Left lung (tissue), 10 donors: Measurements from ENCODE around the gene NECTIN1. TPM values are rescaled to one million over a fixed set of nuclear protein-coding genes. Genes with fewer than 3 reads are reported as not detected.

Source experiments
- ATAC-seq: fragments of 200-7000 bp; cut with Tn5 transposase; one replicate; pipeline ENCODE4 v1.9.1; 2020; ENCODE audit warnings: moderate library complexity
- DNase-seq, 4 donors: peaks; one replicate each; pipeline ENCODE4 v3.0.0-alpha.2; 2013 to 2020
- H3K27ac ChIP-seq, 2 donors: fragments of 200-600 bp; sonication (generic) in 1 of 2; one replicate each; pipeline versions ENCODE4 v1.5.0 to v1.8.0; 2020 to 2021
- H3K27me3 ChIP-seq, 2 donors: fragments of 200-600 bp; sonication (generic) in 1 of 2; one replicate each; pipeline versions ENCODE4 v1.5.0 to v1.8.0; 2020 to 2021
- H3K36me3 ChIP-seq, 2 donors: fragments of 200-600 bp; sonication (generic) in 1 of 2; one replicate each; pipeline versions ENCODE4 v1.5.0 to v1.8.0; 2020 to 2021
- H3K4me1 ChIP-seq, 2 donors: fragments of 200-600 bp; one replicate each; pipeline ENCODE4 v1.8.0; 2021
- H3K4me3 ChIP-seq, 2 donors: fragments of 200-600 bp; sonication (generic) in 1 of 2; one replicate each; pipeline versions ENCODE4 v1.5.0 to v1.8.0; 2020 to 2021; ENCODE audit warnings: mild to moderate bottlenecking in 1 of 2
- H3K9me3 ChIP-seq, 2 donors: fragments of 200-600 bp; sonication (generic) in 1 of 2; one replicate each; pipeline versions ENCODE4 v1.5.0 to v1.8.0; 2020 to 2021
- intact Hi-C, 2 donors: fragments of 100-400 bp; cut with DNase I; formaldehyde crosslinking; loops; one replicate each; pipeline versions ENCODE4 v1.11.2 to v1.14.2; 2022
- polyA plus RNA-seq, 6 donors: library from polyadenylated mRNA; unstranded; fragments of 120-200 nt; gene quantifications; one replicate each; pipeline ENCODE4 v1.2.1, GENCODE V29; 2013; ENCODE audit not compliant: insufficient read length in 6 of 6
- total RNA-seq, 2 donors: library from RNA; stranded (reverse); fragmentation: NEBNext Ultra II Directional; extraction: Animal tissue kit (Norgen Biotek cat#: 25700); gene quantifications; one replicate each; pipeline ENCODE4 v1.2.1, GENCODE V29; 2021
- TF ChIP-seq, protein P1 (sequence below), 2 donors: fragments of 200-600 bp; sonication (generic) in 1 of 2; IDR thresholded peaks; one replicate each; pipeline versions ENCODE4 v1.5.0 to v1.8.0; 2021; ENCODE audit warnings: antibody characterized with exemption in 2 of 2
- donor health status: DM: no; HTN: yes; CAD: no.
- donor health status: DM: no; HTN: no; CAD: no.

Gene NECTIN1
- total and polyA plus RNA-seq, 8 donors, result 13.0 to 21.1 (median 15.9) TPM

DNA sequence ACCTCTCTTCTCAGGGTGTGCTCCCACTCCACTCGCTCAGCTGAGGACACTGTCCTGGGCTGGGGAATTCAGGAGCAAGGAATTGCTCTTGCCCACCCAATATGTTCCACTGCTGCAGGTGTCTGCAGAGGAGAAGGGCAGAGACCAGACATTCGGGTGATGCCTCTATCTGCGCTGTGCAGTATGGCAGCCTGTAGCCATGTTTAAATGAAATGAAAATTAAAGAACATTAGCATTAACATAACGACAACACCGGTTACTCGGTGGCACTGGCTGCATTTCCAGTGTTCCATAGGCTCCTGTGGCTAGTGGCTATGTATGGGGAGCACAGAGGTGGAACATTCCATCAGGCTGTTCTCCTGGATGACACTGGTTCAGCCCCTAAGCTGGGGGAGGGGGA, 104.4 kb downstream of the NECTIN1 start:
- no peak for ATAC-seq
- TF ChIP-seq, protein P1, sequence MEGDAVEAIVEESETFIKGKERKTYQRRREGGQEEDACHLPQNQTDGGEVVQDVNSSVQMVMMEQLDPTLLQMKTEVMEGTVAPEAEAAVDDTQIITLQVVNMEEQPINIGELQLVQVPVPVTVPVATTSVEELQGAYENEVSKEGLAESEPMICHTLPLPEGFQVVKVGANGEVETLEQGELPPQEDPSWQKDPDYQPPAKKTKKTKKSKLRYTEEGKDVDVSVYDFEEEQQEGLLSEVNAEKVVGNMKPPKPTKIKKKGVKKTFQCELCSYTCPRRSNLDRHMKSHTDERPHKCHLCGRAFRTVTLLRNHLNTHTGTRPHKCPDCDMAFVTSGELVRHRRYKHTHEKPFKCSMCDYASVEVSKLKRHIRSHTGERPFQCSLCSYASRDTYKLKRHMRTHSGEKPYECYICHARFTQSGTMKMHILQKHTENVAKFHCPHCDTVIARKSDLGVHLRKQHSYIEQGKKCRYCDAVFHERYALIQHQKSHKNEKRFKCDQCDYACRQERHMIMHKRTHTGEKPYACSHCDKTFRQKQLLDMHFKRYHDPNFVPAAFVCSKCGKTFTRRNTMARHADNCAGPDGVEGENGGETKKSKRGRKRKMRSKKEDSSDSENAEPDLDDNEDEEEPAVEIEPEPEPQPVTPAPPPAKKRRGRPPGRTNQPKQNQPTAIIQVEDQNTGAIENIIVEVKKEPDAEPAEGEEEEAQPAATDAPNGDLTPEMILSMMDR (IDR thresholded peaks at IDR 0.05), result no peak
- intact Hi-C loops, result no loop called here
- H3K27ac ChIP-seq, result no peak overlapping the region
- H3K27me3 ChIP-seq, result peaks cover 0 to 21% of the 10 kb centered on the region in 2 donors
- H3K9me3 ChIP-seq, result no peaks in the 10 kb centered on the region
- H3K4me1 ChIP-seq, result no peaks in the 10 kb centered on the region
- DNase-seq, result no peak
- H3K36me3 ChIP-seq, result no peaks in the 10 kb centered on the region
- no peak overlapping the region for H3K4me3 ChIP-seq

DNA sequence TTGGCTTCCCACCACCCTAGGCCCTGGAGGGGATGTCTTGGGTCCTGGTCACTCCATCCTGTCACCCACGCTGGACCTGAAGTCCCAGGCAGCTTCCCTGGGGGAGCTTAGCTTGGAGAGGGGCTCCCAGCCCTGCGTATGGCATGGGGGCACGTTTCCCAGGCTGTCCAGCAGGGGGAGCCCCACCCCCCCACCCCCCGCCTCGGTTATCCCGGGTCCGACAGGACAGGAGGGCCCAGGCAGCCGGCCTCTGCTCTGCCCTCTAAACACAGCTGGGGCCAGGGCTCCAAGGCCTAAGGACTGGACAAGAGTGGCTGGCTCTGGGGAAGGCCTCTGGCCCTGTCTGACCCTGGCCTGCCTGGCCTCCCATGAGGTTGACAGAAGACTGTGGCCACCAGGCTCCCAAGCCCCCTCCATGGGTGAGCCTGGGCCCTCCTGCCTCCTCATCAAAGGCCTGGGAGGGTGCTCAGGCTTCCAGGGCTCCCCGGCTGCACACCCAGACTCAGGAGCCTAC, 104.8 kb downstream of the NECTIN1 start:
- H3K4me3 ChIP-seq, result no peak overlapping the region
- TF ChIP-seq, protein P1 (IDR thresholded peaks at IDR 0.05), result peak; percentile 40 to 68
- H3K9me3 ChIP-seq, result no peaks in the 10 kb centered on the region
- intact Hi-C loops, result no loop called here
- DNase-seq (peak in 1 of 4 donors; percentile 63), ATAC-seq (no peak)
- H3K27me3 ChIP-seq, result peaks cover 0 to 21% of the 10 kb centered on the region in 2 donors
- no peaks in the 10 kb centered on the region for H3K36me3 ChIP-seq
- H3K4me1 ChIP-seq, result no peaks in the 10 kb centered on the region
- no peak overlapping the region for H3K27ac ChIP-seq

DNA sequence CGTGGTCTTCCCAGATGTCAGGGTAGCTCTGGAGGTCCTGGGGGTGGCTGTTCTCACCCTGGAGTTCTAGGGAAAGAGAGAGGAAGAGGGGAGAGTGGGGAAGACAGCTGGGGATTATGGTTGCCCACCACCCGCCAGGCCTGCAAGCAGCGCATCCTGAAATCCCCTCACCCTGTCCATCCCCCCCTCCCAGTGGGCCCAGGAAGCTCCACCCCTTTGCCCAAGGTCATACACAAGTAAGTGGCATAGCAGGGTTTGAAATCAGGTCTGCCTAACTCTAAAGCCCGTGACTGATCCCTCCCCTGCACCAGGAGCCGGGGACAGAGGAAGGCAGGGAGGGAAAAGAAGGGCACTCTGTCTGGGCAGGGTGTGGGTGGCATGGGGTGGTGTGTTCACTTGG, 105.3 kb downstream of the NECTIN1 start:
- ATAC-seq (no peak), DNase-seq (peak in 1 of 4 donors; percentile 45)
- Histone ChIP-seq H3K4me1 (no peaks in the 10 kb centered on the region), H3K27me3 (peaks cover 0 to 21% of the 10 kb centered on the region in 2 donors), H3K9me3 (no peaks in the 10 kb centered on the region), H3K4me3 (no peak overlapping the region), H3K27ac (no peak overlapping the region), H3K36me3 (no peaks in the 10 kb centered on the region)
- intact Hi-C loops, result no loop called here
- TF ChIP-seq, protein P1 (IDR thresholded peaks at IDR 0.05), result no peak

DNA sequence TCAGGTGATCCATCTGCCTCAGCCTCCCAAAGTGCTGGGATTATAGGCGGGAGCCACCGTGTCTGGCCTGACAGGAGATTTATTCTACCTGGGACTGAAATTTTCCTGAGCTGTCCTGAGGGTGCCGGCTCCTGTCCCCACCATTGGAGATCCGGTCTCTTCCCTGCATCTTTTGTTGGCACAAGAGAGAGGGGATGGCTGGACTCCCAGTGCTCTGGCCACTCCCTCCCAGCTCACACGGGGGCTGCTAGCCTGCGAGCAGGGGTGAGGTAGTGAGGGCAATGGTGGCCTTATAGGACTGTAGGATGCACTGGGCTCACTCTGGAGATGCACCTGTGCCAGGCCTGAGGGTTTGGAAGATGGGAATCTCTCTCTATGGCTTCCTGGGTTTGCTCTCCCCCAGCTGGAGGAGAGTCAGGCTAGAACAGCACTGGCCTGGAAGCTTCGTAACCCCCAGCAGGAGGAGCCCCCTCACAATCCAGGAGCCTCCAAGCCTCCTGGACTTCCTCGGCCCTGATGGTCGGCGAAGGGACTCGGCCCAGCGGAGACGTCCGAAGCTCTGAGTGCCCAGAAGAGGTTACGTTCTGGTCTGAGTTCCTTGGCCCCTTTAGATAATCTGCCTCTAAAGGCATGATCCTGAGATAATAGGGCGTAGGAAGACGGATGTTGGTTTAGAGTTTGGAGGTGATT, 106.4 kb downstream of the NECTIN1 start:
- Histone ChIP-seq H3K4me3 (no peak overlapping the region), H3K27ac (no peak overlapping the region), H3K36me3 (no peaks in the 10 kb centered on the region), H3K4me1 (peaks cover 0 to 7% of the 10 kb centered on the region in 2 donors), H3K9me3 (no peaks in the 10 kb centered on the region), H3K27me3 (peaks cover 0 to 21% of the 10 kb centered on the region in 2 donors)
- ATAC-seq (no peak), DNase-seq (peak in 1 of 4 donors; percentile 59)
- TF ChIP-seq, protein P1 (IDR thresholded peaks at IDR 0.05), result no peak
- intact Hi-C loops, result no loop called here

DNA sequence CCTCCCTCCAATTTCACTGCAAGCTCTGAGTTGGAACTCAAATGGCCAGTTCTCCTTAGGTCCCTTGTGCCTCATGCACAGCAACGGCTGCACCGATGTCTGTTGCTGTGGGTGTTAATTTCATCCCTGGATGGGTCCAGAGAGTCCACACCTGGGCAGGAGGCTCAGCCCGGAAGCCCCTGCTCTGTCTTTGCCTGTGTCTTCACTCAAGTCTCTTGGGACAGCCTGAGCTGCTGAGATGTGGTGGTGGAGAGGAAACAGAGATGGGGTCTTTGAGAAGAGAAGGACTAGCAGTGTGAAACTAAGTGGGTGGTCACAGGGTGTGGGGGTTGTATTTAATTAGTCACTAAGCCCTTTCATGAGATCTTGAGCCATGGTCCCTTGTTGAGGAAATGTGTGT, 109.3 kb downstream of the NECTIN1 start:
- Histone ChIP-seq H3K36me3 (no peaks in the 10 kb centered on the region), H3K4me3 (no peak overlapping the region), H3K4me1 (peaks cover 4 to 35% of the 10 kb centered on the region in 2 donors), H3K9me3 (no peaks in the 10 kb centered on the region), H3K27ac (no peak overlapping the region), H3K27me3 (peaks cover 0 to 20% of the 10 kb centered on the region in 2 donors)
- ATAC-seq (no peak), DNase-seq (peak in 1 of 4 donors; percentile 37)
- intact Hi-C loops, result no loop called here
- TF ChIP-seq, protein P1 (IDR thresholded peaks at IDR 0.05), result no peak
